IPS-15b (cell line): Measurements from ENCODE around the gene ZNF331.

Experiments
- H3K27me3 ChIP-seq: one replicate; pipeline ENCODE4 v1.6.1; 2013; ENCODE audit warnings: low read length; ENCODE audit not compliant: control insufficient read depth, insufficient read depth
- H3K36me3 ChIP-seq: one replicate; pipeline ENCODE4 v1.6.1; 2013; ENCODE audit warnings: low read length; ENCODE audit not compliant: control insufficient read depth, insufficient read depth
- H3K4me1 ChIP-seq: one replicate; pipeline ENCODE4 v1.6.1; 2013; ENCODE audit warnings: mild to moderate bottlenecking, low read length; ENCODE audit not compliant: control insufficient read depth, insufficient read depth
- H3K4me3 ChIP-seq: one replicate; pipeline ENCODE4 v1.5.1; 2013; ENCODE audit warnings: low read depth, low read length
- H3K9ac ChIP-seq: one replicate; pipeline ENCODE4 v1.6.1; 2013; ENCODE audit warnings: low read depth, mild to moderate bottlenecking, low read length
- H3K9me3 ChIP-seq: one replicate; pipeline ENCODE4 v1.6.1; 2013; ENCODE audit warnings: mild to moderate bottlenecking, low read length; ENCODE audit not compliant: control insufficient read depth, insufficient read depth

Gene ZNF331

GRCh38 chr19:53549340-53549739, 11.4 kb downstream of the ZNF331 start:
- no peak overlapping the region for H3K9ac ChIP-seq
- H3K4me1 ChIP-seq, result peaks cover 5% of the 10 kb centered on the region
- H3K4me3 ChIP-seq, result no peak overlapping the region
- H3K27me3 ChIP-seq, result no peaks in the 10 kb centered on the region
- no peaks in the 10 kb centered on the region for H3K9me3 ChIP-seq
- H3K36me3 ChIP-seq, result peaks cover 17% of the 10 kb centered on the region

- no peak overlapping the region for H3K4me3 ChIP-seq
- no peak overlapping the region for H3K9ac ChIP-seq
- H3K27me3 ChIP-seq, result no peaks in the 10 kb centered on the region
- no peaks in the 10 kb centered on the region for H3K9me3 ChIP-seq
- H3K36me3 ChIP-seq, result peaks cover 20% of the 10 kb centered on the region
- peaks cover 5% of the 10 kb centered on the region for H3K4me1 ChIP-seq
Observed at GRCh38 chr19:53552001-53552721, 14.2 kb downstream of the ZNF331 start.

- Histone ChIP-seq H3K4me3 (no peak overlapping the region), H3K36me3 (peaks cover 23% of the 10 kb centered on the region), H3K27me3 (no peaks in the 10 kb centered on the region), H3K9me3 (no peaks in the 10 kb centered on the region), H3K9ac (no peak overlapping the region), H3K4me1 (peaks cover 5% of the 10 kb centered on the region)
Observed at GRCh38 chr19:53553156-53553555, 15.2 kb downstream of the ZNF331 start.

- Histone ChIP-seq H3K27me3 (no peaks in the 10 kb centered on the region), H3K4me3 (peak overlapping the region; percentile 72), H3K36me3 (peaks cover 32% of the 10 kb centered on the region), H3K9me3 (no peaks in the 10 kb centered on the region), H3K4me1 (peaks cover 2% of the 10 kb centered on the region), H3K9ac (no peak overlapping the region)
Observed at GRCh38 chr19:53553865-53554791, 16.2 kb downstream of the ZNF331 start.

GRCh38 chr19:53554804-53555203, 16.9 kb downstream of the ZNF331 start:
- H3K27me3 ChIP-seq, result no peaks in the 10 kb centered on the region
- peak overlapping the region; percentile 72 for H3K4me3 ChIP-seq
- H3K4me1 ChIP-seq, result no peaks in the 10 kb centered on the region
- H3K9ac ChIP-seq, result no peak overlapping the region
- peaks cover 38% of the 10 kb centered on the region for H3K36me3 ChIP-seq
- no peaks in the 10 kb centered on the region for H3K9me3 ChIP-seq

- H3K9me3 ChIP-seq, result no peaks in the 10 kb centered on the region
- no peak overlapping the region for H3K9ac ChIP-seq
- no peak overlapping the region for H3K4me3 ChIP-seq
- peaks cover 40% of the 10 kb centered on the region for H3K36me3 ChIP-seq
- no peaks in the 10 kb centered on the region for H3K27me3 ChIP-seq
- H3K4me1 ChIP-seq, result no peaks in the 10 kb centered on the region
Observed at GRCh38 chr19:53555352-53555751, 17.4 kb downstream of the ZNF331 start.

GRCh38 chr19:53571339-53571738, 33.4 kb downstream of the ZNF331 start:
- H3K9ac ChIP-seq, result no peak overlapping the region
- H3K4me1 ChIP-seq, result no peaks in the 10 kb centered on the region
- no peak overlapping the region for H3K4me3 ChIP-seq
- no peaks in the 10 kb centered on the region for H3K27me3 ChIP-seq
- H3K9me3 ChIP-seq, result no peaks in the 10 kb centered on the region
- peaks cover 25% of the 10 kb centered on the region for H3K36me3 ChIP-seq

GRCh38 chr19:53576941-53577653, 39.2 kb downstream of the ZNF331 start:
- Histone ChIP-seq H3K9ac (no peak overlapping the region), H3K36me3 (peaks cover 25% of the 10 kb centered on the region), H3K4me1 (peaks cover 5% of the 10 kb centered on the region), H3K27me3 (no peaks in the 10 kb centered on the region), H3K9me3 (peaks cover 8% of the 10 kb centered on the region), H3K4me3 (no peak overlapping the region)

GRCh38 chr19:53577968-53578367, 40.0 kb downstream of the ZNF331 start:
- Histone ChIP-seq H3K27me3 (no peaks in the 10 kb centered on the region), H3K4me1 (peaks cover 5% of the 10 kb centered on the region), H3K4me3 (no peak overlapping the region), H3K9me3 (peaks cover 8% of the 10 kb centered on the region), H3K36me3 (peaks cover 25% of the 10 kb centered on the region), H3K9ac (no peak overlapping the region)

GRCh38 chr19:53579518-53579917, 41.6 kb downstream of the ZNF331 start:
- H3K9me3 ChIP-seq, result peaks cover 8% of the 10 kb centered on the region

GRCh38 chr19:53580871-53581835, 43.2 kb downstream of the ZNF331 start:
- H3K27me3 ChIP-seq, result no peaks in the 10 kb centered on the region
- no peak overlapping the region for H3K9ac ChIP-seq
- peaks cover 5% of the 10 kb centered on the region for H3K4me1 ChIP-seq
- H3K4me3 ChIP-seq, result no peak overlapping the region
- H3K36me3 ChIP-seq, result peaks cover 14% of the 10 kb centered on the region
- H3K9me3 ChIP-seq, result peaks cover 8% of the 10 kb centered on the region

More at GRCh38 chr19:53579518-53579917, 41.6 kb downstream of the ZNF331 start:
- no peaks in the 10 kb centered on the region for H3K27me3 ChIP-seq
- peaks cover 19% of the 10 kb centered on the region for H3K36me3 ChIP-seq
- no peak overlapping the region for H3K4me3 ChIP-seq
- no peak overlapping the region for H3K9ac ChIP-seq
- H3K4me1 ChIP-seq, result peaks cover 5% of the 10 kb centered on the region
